NCI-H748 (cell line): ENCODE data around the gene CLN5.
A peak's percentile ranks its signal among the peaks of the same experiment; 100 is the strongest.
"Not testable (repeated sequence)": the region's sequence is repeated elsewhere in the genome, so short reads cannot be mapped to it uniquely, and the experiment has no call there.

Source experiments
- DNase-seq: peaks from one replicate; lab custom pipeline; 2025; ENCODE audit not compliant: unreplicated experiment; lab: John Stamatoyannopoulos, UW

The CLN5 gene

GRCh38 chr13:76991796-76992547 lies at the start of gene CLN5:
Gene CLN5 (plus strand): TSS chr13:76992081. CDS start chr13:76992099, 18 bp downstream.
- peak; percentile 94 for DNase-seq

DNA sequence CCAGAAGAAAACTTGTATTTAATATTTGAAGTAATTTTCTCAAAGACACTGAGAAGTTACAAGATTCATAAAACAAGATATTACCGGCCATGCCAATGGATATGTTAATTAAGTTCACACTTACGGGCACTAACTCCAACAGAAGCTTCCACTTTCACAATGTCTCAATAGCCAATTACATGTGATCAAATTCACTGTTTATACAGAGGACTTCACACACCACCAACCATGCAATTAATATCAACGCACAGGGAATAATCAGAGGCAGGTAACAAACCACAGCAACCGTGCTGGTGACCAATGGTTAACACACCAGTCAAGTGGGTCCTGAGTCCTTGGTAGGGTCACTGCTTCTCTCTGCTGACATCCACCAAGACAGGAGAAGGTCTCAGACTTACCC lies 49.5 kb upstream of the CLN5 start:
- DNase-seq, result peak; percentile 19

GRCh38 chr13:76943646-76944045 lies 48.2 kb upstream of the CLN5 start:
- DNase-seq, result no peak

GRCh38 chr13:76944456-76944855 lies 47.4 kb upstream of the CLN5 start:
- no peak for DNase-seq

- DNase-seq, result no peak
Measured at GRCh38 chr13:76948149-76948548, 43.7 kb upstream of the CLN5 start, which contains the start of gene ACOD1. Gene ACOD1 (plus strand): TSS chr13:76948511. CDS start chr13:76948559, 48 bp downstream.

GRCh38 chr13:76950101-76950500 lies 41.8 kb upstream of the CLN5 start:
- DNase-seq, result no peak

GRCh38 chr13:76953968-76954367 lies 37.9 kb upstream of the CLN5 start:
- DNase-seq, result no peak

DNA sequence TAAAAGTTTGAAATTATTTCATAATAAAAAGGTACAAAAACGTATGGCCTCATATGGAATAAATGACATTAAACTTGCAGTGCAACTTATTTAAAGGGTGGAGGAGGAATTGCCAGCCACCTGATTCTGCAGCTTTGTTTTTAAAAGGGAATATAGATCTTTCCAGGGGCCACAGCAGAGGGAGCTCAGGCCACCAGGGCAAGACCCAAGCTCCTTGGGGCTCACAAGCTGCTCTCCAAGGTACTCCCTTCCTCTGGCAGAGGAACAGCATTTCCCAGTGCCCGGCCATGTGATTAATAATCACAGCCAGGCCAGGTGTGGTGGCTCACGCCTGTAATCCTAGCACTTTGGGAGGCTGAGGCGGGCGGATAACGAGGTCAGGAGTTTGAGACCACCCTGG lies 37.3 kb upstream of the CLN5 start:
- no peak for DNase-seq

DNA sequence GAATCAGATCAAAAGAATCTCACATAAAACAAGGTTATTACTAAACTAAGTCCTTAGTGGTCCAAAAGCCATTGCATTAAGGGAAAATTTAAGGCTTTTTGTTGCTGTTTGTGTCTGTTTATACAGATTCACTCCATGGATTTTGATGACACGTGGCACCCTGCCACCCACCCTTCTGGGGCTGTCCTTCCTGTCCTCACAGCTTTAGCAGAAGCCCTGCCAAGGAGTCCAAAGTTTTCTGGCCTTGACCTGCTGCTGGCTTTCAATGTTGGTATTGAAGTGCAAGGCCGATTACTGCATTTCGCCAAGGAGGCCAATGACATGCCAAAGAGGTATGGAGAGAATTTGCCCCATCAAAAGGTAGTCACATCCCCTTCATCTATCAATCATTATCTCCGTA lies 36.7 kb upstream of the CLN5 start:
- DNase-seq, result no peak

DNA sequence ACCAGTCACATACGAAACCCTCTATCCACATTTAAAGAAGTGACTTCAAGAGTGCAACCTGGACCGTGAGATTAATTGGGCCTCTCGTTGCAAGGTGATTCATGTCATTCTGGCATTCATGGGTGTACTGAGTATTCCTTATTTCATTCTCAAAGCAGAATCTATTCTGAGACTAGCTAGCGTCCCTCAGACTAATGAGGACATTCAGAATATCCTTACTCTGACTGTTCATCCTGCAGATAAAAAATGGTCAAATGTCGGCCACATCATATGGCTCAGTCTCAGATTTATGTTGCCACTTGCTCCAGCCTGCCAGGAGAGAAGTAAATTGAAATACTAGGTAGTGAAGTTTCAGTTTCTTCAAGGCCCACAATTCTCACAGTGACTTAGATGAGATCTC lies 36.2 kb upstream of the CLN5 start:
- no peak for DNase-seq

DNA sequence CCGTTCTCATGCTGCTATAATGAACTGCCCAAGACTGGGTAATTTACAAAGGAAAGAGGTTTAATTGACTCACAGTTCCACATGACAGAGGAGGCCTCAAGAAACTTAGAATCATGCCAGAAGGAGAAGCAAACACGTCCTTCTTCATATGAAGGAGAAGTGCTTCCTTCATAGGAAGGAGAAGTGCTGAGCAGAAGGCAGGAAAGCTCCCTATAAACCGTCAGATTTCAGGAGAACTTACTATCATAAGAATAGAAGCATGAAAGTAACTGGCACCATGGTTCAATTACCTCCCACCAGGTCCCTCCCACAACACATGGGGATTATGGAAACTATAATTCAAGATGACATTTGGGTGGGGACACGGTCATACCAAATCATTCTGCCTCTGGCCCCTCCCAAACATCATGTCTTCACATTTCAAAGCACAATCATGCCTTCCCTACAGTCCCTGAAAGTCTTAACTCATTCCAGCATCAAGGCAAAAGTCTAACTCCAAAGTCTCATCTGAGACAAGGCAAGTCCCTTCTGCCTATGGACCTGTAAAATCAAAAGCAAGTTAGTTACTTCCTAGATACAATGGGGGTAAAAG lies 32.9 kb upstream of the CLN5 start:
- no peak for DNase-seq

- DNase-seq, result not testable (repeated sequence)
Measured at GRCh38 chr13:76959734-76960133, 32.1 kb upstream of the CLN5 start.

DNA sequence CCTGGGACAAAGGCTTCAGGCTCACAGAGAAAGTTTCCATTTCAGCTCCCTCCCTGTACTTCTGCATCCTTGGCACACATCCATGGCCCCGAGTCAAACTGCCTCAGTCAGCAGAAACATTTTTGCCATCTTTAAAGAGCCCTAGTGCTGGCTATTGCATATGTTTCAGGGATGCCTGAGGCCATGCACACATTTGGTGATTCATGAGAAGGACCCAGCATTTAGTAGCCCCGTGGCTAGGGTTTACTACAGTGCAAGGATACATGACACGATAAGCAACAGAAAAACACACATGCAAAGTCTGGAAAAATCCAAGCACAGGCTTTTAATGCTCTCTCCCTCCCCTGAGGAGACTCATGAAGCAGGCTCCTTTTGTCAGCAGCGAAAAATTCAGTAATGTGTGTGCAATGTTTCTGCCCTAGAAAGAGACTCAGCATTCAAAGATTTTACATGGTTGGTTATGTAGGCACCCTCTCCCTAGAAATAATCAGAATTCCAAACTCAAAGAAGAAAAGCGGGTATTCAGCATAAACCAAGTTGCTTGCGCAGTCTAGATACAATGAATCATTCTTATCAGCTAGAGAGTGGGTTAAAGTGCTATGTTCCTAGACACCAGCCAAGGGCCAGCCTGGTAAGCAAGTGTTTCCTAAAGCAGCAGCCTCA lies 26.0 kb upstream of the CLN5 start:
- DNase-seq, result no peak

GRCh38 chr13:76967031-76967430 lies 24.9 kb upstream of the CLN5 start:
- DNase-seq, result no peak

DNA sequence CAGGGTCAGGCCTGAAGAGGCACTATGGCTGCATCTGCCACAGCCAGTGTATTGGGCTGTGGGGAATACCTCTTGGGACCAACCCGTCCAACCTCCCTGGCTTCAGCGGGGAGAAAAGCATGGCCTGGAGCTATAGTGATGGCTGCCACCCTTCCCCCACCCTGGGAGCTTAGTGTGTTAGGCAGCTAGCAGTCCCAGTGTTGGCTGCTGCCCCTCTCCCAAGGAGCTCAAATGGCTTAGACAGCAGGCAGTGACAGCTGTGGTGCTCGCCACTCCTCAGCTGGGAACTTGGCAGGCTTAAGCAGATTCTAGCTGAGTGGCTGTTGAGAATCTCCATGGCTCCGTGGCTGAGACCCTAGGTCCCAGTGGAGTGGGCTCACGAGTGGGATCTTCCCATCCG lies 23.8 kb upstream of the CLN5 start:
- no peak for DNase-seq

DNA sequence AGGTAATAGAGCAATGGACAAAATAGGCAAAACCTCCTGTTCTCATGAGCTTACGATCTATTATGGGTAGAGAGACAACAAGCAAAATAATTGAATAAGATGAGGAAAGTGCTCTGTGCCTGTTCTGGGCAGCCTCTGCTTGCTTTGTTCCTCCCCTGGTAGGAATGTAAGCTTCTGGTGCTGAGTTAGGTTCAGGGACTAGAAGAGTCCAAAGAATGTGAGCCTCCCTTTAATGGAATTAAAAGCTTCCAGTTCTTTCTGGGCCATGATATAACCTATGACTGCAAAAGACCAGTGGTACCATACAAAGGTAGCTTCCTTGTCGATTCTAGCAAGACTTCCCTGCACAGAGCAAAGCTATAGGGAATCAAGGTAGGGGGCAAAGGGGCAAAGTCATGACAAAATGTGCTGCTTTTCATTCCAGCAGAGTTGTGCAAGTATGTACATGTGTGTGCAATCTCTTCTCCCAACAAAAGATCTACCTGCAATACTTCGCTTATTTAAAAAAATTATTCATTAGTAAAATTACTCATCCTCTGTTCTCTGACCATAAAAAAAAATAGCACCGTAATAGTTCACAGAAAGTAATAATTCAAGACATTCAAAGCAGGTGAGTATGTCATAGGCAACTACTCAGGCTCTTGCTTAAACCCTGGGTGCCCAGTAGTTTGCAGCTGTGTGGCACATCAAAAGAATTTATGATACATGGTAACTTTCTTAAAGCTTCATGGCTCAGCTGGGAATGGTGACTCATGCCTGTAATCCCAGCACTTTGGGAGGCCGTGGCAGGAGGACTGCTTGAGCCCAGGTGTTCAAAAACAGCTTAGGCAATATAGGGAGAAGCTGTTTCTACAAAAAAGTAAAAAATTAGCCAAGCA lies 22.2 kb upstream of the CLN5 start:
- DNase-seq, result no peak

DNA sequence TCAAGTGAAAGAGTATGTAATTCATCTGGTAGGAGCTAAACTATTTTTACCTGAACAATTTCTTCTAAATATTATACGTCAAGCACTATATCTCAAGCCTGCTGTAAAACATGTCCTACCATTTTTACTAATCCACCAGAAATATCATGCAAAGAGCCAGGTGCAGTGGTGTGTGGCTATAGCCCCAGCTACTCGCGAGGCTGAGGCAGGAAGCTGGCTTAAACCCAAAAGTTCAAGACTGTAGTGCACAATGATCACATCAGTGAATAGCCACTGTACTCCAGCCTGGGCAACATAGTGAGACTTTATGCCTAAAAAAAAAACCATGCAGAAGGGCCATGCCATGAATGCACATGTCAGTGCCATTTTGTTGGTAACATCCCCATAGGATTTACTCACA lies 20.7 kb upstream of the CLN5 start:
- no peak for DNase-seq

DNA sequence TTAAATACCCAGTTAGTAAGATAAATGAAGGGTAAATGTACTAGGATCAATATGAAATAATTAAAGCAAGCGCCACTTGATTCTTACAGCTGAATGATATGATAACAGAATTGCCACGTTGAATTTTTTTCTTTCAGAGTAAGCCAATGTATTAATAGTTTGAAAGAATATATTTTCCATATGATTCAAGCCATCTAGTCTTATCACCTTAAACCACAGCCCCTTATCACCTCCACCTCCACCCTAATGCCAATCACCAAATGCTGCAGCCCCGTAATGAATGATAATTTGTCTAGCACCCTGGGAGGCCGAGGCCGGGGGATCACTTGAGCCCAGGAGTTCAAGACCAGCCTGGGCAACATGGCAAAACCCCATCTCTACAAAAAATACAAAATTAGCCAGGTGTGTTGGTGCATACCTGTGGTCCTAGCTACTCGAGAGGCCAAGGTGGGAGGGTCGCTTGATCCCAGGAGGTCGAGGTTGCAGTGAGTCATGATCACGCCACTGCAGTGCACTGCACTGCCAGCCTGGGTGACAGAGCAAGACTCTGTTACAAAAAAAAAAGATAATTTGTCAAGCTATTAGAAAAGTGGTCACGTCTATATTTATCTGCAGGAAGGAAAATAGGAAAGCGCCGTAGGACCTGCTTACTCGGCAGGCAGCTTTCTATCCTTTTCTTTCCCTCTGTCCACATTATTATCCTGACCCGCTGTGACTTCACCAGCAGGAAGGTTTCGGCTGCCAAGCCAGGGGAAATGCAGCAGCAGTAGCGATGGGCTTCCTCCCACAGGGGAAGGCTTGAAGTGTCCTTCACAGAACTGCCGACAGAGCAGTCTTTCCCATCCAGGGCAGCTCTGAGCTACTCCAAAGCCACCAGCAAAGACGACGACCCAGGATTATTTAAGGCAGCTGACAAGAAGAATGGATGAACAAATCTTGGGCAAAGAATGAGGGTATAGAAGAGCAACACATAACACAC lies 19.7 kb upstream of the CLN5 start:
- DNase-seq, result no peak

GRCh38 chr13:76973920-76974617 lies 17.8 kb upstream of the CLN5 start:
- no peak for DNase-seq

GRCh38 chr13:76974618-76974975 lies 17.3 kb upstream of the CLN5 start:
- no peak for DNase-seq
